Activated CD4-positive, CD25-positive, alpha-beta regulatory T cell treated with anti-CD3 and anti-CD28 coated beads, Interleukin-2, amount 50 U/mL, for 72 hours (primary cell): ENCODE data around the gene IL17RE.
A peak's percentile ranks its signal among the peaks of the same experiment; 100 is the strongest.
"Not testable (repeated sequence)": the region's sequence is repeated elsewhere in the genome, so short reads cannot be mapped to it uniquely, and the experiment has no call there.

ENCODE experiments used
- DNase-seq: peaks from one replicate; pipeline ENCODE4 v3.0.0; 2021

Gene IL17RE

GRCh38 chr3:9937486-9938238 lies 35.0 kb downstream of the IL17RE start:
- DNase-seq: no peak

- no peak for DNase-seq
Measured at GRCh38 chr3:9938966-9939365, 36.3 kb downstream of the IL17RE start.

- not testable (repeated sequence) for DNase-seq
Measured at GRCh38 chr3:9939906-9940305, 37.3 kb downstream of the IL17RE start.

GRCh38 chr3:9940746-9941145 lies 38.1 kb downstream of the IL17RE start:
- DNase-seq: no peak

- no peak for DNase-seq
Measured at GRCh38 chr3:9942164-9942563, 39.5 kb downstream of the IL17RE start.

- no peak for DNase-seq
Measured at GRCh38 chr3:9942934-9943690, 40.5 kb downstream of the IL17RE start.

- no peak for DNase-seq
Measured at GRCh38 chr3:9944271-9944670, 41.6 kb downstream of the IL17RE start.

- DNase-seq: no peak
Measured at GRCh38 chr3:9945358-9945757, 42.7 kb downstream of the IL17RE start.

GRCh38 chr3:9946112-9947024 lies 43.7 kb downstream of the IL17RE start:
- peak; percentile 76 for DNase-seq

GRCh38 chr3:9947025-9947995 lies 44.7 kb downstream of the IL17RE start:
- DNase-seq: no peak

GRCh38 chr3:9948586-9948985 lies 45.9 kb downstream of the IL17RE start:
- DNase-seq: no peak

GRCh38 chr3:9949115-9949514 lies 46.5 kb downstream of the IL17RE start:
- DNase-seq: no peak

- no peak for DNase-seq
Measured at GRCh38 chr3:9949626-9950025, 47.0 kb downstream of the IL17RE start.

- no peak for DNase-seq
Measured at GRCh38 chr3:9951126-9951525, 48.5 kb downstream of the IL17RE start.

GRCh38 chr3:9951598-9951961 lies 48.9 kb downstream of the IL17RE start:
- DNase-seq: no peak

- DNase-seq: peak; percentile 58
Measured at GRCh38 chr3:9951962-9952805, 49.5 kb downstream of the IL17RE start, which contains the start of gene PRRT3. TSS of gene PRRT3 (minus strand) at chr3:9952408. CDS start at chr3:9950115, 2,293 bp downstream.

GRCh38 chr3:9955067-9955502 lies 52.4 kb downstream of the IL17RE start:
- no peak for DNase-seq

GRCh38 chr3:9955611-9956352 lies 53.1 kb downstream of the IL17RE start:
- no peak for DNase-seq

- no peak for DNase-seq
Measured at GRCh38 chr3:9957214-9957613, 54.6 kb downstream of the IL17RE start.

GRCh38 chr3:9965200-9965875 lies 62.7 kb downstream of the IL17RE start:
- DNase-seq: no peak
